DMS53 treated with DMSO at 0.1 percent for 48 hours (cell line): ENCODE results near the gene FAM81A.

Experiments
- DNase-seq: peaks from one replicate; lab custom pipeline; 2025; ENCODE audit not compliant: unreplicated experiment; lab: John Stamatoyannopoulos, UW

FAM81A gene

GRCh38 chr15:59437817-59438624 lies at the start of gene FAM81A:
FAM81A (plus strand) TSS chr15:59438186; CDS start chr15:59458627, 20,441 bp downstream.
- peak; percentile 38 for DNase-seq

GRCh38 chr15:59388670-59389069 lies 49.3 kb upstream of the FAM81A start:
- DNase-seq, result no peak

GRCh38 chr15:59392299-59392698 lies 45.7 kb upstream of the FAM81A start:
- DNase-seq, result no peak

GRCh38 chr15:59394166-59394661 lies 43.8 kb upstream of the FAM81A start:
- DNase-seq, result no peak

- DNase-seq, result peak; percentile 17
Observed at GRCh38 chr15:59396211-59396610, 41.8 kb upstream of the FAM81A start.

GRCh38 chr15:59396679-59397078 lies 41.3 kb upstream of the FAM81A start:
- no peak for DNase-seq

GRCh38 chr15:59398220-59398619 lies 39.8 kb upstream of the FAM81A start:
- DNase-seq, result no peak

GRCh38 chr15:59399465-59400102 lies 38.4 kb upstream of the FAM81A start:
- no peak for DNase-seq

GRCh38 chr15:59400103-59400813 lies 37.7 kb upstream of the FAM81A start:
- DNase-seq, result no peak

- DNase-seq, result peak; percentile 9
Observed at GRCh38 chr15:59401051-59401823, 36.7 kb upstream of the FAM81A start.

- DNase-seq, result peak; percentile 61
Observed at GRCh38 chr15:59401824-59402569, 36.0 kb upstream of the FAM81A start.

GRCh38 chr15:59405079-59405478 lies 32.9 kb upstream of the FAM81A start:
- DNase-seq, result no peak

GRCh38 chr15:59406446-59406845 lies 31.5 kb upstream of the FAM81A start:
- DNase-seq, result no peak

- DNase-seq, result no peak
Observed at GRCh38 chr15:59407946-59408345, 30.0 kb upstream of the FAM81A start.

GRCh38 chr15:59410391-59410896 lies 27.5 kb upstream of the FAM81A start:
- DNase-seq, result peak; percentile 34

GRCh38 chr15:59413577-59413976 lies 24.4 kb upstream of the FAM81A start:
- DNase-seq, result no peak

GRCh38 chr15:59416816-59417215 lies 21.2 kb upstream of the FAM81A start:
- DNase-seq, result no peak

- DNase-seq, result no peak
Observed at GRCh38 chr15:59419170-59419569, 18.8 kb upstream of the FAM81A start.

GRCh38 chr15:59420108-59420507 lies 17.9 kb upstream of the FAM81A start:
- DNase-seq, result no peak
